C4-2B (cell line): ENCODE measurements around the gene SKI.

Experiments used
- ZFX ChIP-seq: fragments of 450-650 bp; IDR thresholded peaks from 2 replicates; pipeline ENCODE4 v1.6.1; 2017
- TF ChIP-seq, protein P1 (sequence below): fragments of 450-650 bp; conservative IDR thresholded peaks from 2 replicates; pipeline ENCODE4 v1.5.1; 2017; ENCODE audit warnings: mild to moderate bottlenecking

DNA sequence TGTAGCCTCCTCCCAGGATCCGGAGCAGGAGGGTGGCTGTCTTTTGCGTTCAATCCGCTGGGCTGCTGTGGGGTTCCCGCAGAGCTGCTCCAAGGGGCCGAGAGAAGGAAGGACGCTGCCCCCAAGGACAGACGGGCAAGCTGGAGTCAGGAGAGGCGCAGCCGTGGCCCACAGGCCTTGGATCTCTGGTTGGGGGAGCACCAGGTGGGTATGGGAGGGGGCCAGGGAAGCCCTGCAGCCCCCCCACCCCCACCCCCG lies 15.9 kb upstream of the SKI start:
- TF ChIP-seq, protein P1, sequence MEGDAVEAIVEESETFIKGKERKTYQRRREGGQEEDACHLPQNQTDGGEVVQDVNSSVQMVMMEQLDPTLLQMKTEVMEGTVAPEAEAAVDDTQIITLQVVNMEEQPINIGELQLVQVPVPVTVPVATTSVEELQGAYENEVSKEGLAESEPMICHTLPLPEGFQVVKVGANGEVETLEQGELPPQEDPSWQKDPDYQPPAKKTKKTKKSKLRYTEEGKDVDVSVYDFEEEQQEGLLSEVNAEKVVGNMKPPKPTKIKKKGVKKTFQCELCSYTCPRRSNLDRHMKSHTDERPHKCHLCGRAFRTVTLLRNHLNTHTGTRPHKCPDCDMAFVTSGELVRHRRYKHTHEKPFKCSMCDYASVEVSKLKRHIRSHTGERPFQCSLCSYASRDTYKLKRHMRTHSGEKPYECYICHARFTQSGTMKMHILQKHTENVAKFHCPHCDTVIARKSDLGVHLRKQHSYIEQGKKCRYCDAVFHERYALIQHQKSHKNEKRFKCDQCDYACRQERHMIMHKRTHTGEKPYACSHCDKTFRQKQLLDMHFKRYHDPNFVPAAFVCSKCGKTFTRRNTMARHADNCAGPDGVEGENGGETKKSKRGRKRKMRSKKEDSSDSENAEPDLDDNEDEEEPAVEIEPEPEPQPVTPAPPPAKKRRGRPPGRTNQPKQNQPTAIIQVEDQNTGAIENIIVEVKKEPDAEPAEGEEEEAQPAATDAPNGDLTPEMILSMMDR, result no peak
- TF ChIP-seq ZFX, result no peak
